GM21619 (cell line): ENCODE results near the gene GAS7.
"Not testable (repeated sequence)": the region's sequence is repeated elsewhere in the genome, so short reads cannot be mapped to it uniquely, and the experiment has no call there.

Source experiments
- ATAC-seq: cut with Tn5 transposase; IDR thresholded peaks from one replicate; pipeline ENCODE4 v1.9.1; 2021; ENCODE audit not compliant: unreplicated experiment

Gene GAS7

GRCh38 chr17:10031127-10031526 is 167.3 kb downstream of the GAS7 start:
- ATAC-seq = no peak

DNA sequence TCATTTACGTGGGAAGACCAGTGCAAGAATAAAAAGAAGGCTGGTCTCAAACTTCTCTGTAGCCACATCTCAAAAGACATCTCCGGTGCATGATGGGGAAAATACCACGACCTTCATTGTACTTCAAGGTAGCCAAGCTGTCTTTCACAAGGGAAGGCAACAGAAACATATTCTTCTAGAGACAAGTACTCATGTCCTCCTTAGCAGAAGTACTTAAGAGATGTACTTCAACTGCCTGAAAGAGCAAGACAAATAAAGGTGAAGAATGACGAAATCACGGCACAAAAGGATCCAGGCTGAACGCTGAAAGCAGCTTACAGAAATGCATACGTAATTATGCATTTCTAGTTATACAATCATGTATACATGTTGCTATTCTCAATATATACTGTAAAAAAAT is 169.3 kb downstream of the GAS7 start:
- no peak for ATAC-seq

- no peak for ATAC-seq
Measured at GRCh38 chr17:10025976-10026901, 172.2 kb downstream of the GAS7 start.

DNA sequence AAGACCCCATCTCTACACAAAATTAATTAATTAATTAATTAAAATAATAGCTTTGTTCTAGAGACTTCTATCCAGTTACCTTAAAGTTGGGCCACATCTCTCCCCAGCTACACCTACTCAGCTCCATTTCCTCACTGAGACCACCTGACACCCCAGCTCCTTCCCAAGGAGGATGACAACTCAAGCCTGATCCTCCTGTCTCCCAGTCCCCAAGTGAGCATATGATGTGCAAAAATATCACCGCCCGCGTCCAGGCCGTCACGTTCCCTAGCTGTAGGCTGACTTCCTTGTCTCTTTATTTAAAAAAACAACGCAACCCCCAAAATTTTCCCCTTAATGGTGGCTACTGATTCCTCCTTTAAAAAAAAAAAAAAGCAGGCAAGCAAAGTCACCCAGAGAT is 173.2 kb downstream of the GAS7 start:
- no peak for ATAC-seq

- ATAC-seq = no peak
Measured at GRCh38 chr17:10022416-10022815, 176.0 kb downstream of the GAS7 start.

- ATAC-seq = no peak
Measured at GRCh38 chr17:10021272-10021984, 177.0 kb downstream of the GAS7 start.

- ATAC-seq = no peak
Measured at GRCh38 chr17:10019941-10020451, 178.4 kb downstream of the GAS7 start.

DNA sequence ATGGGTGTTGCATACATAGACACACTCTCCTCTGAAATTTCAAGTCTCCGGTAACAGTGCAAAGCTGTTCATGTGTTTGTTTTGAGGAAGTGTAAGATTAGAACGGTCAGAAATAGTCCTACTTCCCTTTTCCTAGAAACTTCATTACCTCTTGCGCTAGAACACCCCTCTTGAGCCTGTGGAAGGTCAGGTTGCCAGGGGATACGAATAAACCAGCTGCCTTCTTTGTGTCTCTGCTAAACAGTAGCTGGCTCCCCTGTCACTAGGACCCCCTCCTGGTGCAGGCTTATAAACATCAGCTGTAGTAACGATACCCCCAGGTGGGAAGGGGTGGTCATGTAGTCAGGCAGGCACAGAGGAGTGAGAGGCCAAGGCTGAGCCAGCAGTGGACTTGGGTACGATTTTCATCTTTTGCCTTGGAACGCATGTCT is 179.9 kb downstream of the GAS7 start:
- ATAC-seq = no peak

DNA sequence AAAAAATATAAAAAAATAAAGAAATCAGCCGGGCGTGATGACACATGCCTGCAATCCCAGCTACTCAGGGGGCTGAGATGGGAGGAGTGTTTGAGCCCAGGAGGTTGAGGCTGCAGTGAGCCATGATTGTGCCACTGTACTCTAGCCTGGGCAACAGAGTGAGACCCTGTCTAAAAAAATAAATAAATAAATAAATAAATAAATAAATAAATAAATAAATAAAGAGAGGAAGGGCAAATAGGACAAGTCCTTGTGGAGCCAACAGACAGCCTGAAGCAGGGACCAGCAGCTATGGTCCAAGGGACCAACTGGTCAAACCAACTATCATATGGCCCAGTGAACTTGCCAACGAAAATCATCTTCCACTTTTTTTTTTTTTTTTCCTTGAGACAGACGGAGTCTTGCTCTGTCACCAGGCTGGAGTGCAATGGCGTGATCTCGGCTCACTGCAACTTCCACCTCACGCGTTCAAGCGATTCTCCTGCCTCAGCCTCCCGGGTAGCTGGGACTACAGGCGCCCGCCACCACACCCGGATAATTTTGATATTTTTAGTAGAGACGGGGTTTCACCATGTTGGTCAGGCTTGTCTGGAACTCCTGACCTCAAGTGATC is 181.3 kb downstream of the GAS7 start:
- not testable (repeated sequence) for ATAC-seq

DNA sequence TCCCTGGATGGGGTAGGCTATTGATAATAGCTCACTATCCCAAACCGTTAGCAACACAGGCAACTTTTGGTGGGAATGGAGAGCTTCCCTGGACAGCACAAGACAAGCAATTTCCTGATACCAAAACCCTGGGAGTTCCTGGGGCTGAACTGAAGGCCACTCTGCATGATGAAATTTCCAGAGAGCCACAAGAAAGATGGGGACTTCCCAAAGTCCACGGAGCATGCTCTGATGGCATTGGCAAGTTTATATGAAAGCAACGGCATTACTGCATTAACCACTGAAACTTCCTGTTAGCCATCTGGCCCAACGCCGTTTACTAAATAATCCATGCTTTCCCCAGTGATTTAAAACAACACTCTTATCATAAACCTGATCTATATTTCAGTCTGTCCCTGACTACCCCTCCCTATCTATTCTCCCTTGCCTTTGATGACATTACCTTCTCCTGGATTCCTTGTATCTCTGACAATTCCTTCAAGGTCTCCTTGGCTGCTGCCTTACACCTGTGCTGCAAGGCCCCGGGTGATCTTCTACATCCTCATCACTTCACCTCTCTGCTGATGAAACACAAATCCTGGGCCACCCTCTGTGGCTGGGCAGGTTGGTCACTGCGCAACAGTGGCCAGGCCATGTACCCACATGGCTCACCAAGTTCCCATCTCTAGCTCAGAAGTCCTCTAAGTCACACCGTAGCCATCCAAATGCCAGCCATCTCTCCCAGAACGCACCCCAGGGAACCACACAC is 184.9 kb downstream of the GAS7 start:
- peak; percentile 79 for ATAC-seq

DNA sequence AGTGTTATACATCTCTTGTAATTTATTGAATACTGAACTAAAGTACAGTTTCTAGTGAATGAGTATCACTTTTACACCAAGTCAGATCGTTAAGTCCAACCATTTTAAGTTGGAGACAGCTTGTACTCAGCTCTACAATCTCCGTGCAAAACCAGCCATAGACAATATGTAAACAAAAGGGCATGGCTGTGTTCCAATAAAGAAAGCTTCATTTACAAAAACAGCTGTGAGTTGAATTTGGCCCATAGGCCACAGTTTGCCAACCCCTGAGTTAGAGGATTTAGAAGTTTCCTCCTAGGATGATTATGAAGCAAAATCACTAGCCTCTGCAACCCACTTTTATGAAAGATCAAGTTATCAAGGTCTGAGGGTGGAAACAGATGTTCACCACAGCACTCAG is 187.7 kb downstream of the GAS7 start:
- no peak for ATAC-seq

- no peak for ATAC-seq
Measured at GRCh38 chr17:10003705-10004104, 194.7 kb downstream of the GAS7 start.

DNA sequence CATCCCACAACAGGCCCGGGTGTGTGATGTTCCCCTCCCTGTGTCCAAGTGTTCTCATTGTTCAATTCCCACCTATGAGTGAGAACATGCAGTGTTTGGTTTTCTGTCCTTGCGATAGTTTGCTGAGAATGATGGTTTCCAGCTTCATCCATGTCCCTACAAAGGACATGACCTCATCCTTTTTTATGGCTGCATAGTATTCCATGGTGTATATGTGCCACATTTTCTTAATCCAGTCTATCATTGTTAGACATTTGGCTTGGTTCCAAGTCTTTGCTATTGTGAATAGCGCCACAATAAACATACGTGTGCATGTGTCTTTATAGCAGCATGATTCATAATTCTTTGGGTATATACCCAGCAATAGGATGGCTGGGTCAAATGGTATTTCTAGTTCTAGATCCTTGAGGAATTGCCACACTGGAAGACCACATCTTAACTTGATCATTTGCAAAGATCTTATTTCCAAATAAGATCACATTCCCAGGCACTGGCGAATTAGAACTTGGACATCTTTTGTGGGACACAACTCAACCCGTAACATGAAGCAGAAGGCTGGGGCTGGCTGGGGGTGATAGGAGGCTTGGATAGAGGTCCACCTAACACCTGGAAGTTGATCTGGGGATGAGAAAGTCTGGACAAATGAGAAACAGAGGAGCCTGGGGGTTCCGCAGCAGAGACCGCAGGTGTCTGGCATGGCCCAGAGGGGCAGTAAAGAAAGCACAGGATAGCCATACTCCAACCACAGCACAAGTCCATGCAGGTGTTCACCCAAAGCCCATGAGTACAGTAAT is 195.6 kb downstream of the GAS7 start:
- ATAC-seq = not testable (repeated sequence)

GRCh38 chr17:10001306-10001873 is 197.0 kb downstream of the GAS7 start:
- ATAC-seq = no peak

GRCh38 chr17:9999919-10000695 is 198.3 kb downstream of the GAS7 start:
- ATAC-seq = peak; percentile 87

DNA sequence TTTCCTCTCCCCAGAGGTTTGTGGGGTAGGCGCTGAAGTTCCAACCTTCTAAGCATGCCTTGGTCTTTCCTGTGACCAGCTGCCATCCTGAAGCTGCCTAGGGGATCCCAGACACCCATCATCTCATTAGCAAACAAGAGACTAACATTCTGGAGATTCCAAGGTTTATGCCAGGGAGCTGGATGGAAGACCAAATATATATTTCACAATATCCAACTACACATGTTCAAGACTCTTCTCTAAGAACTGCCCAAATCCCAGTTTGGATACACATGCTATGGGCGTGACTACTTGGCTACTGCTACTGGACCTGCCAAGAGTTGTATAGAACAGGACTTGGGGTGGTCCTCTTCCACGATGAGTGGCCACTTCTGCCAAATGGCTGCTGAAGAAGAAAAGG is 200.3 kb downstream of the GAS7 start:
- no peak for ATAC-seq

- no peak for ATAC-seq
Measured at GRCh38 chr17:9994761-9995160, 203.6 kb downstream of the GAS7 start.

- no peak for ATAC-seq
Measured at GRCh38 chr17:9991796-9992195, 206.6 kb downstream of the GAS7 start.

GRCh38 chr17:9991351-9991750 is 207.1 kb downstream of the GAS7 start:
- ATAC-seq = no peak
